ENCODE data around the gene CD300A.

DNA sequence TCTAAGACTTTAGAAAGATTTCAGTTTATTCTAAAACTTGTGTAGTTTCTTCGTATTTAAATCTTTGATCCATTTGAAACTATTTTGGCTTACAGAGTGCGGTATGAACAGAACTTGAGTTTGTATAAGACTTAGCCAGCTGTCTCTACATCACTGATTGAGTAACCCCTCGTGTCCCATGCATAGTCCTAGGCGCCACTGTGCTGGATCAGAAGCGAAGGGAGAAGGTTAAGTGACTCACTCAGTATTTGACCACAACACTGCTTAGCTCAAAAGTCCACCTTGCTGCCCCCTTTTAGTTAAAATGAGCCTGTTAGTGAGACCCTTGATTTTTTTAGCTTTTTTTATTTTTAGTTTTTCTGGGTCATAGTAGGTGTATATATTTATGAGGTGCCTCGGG lies 36.4 kb downstream of the CD300A start:
- TF ChIP-seq POLR2A (IDR thresholded peaks at IDR 0.05; ENCODE audit: low read depth) = no peak
- TF ChIP-seq, protein P1, sequence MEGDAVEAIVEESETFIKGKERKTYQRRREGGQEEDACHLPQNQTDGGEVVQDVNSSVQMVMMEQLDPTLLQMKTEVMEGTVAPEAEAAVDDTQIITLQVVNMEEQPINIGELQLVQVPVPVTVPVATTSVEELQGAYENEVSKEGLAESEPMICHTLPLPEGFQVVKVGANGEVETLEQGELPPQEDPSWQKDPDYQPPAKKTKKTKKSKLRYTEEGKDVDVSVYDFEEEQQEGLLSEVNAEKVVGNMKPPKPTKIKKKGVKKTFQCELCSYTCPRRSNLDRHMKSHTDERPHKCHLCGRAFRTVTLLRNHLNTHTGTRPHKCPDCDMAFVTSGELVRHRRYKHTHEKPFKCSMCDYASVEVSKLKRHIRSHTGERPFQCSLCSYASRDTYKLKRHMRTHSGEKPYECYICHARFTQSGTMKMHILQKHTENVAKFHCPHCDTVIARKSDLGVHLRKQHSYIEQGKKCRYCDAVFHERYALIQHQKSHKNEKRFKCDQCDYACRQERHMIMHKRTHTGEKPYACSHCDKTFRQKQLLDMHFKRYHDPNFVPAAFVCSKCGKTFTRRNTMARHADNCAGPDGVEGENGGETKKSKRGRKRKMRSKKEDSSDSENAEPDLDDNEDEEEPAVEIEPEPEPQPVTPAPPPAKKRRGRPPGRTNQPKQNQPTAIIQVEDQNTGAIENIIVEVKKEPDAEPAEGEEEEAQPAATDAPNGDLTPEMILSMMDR (IDR thresholded peaks at IDR 0.05) = no peak
- no peak for TF ChIP-seq POLR2AphosphoS5 (IDR thresholded peaks at IDR 0.05)
- no peak for TF ChIP-seq EP300 (IDR thresholded peaks at IDR 0.05)

Measured in esophagus muscularis mucosa (tissue), 4 donors.